Epithelial cell of prostate (primary cell): ENCODE data around the gene ZNG1F.
A peak's percentile ranks its signal among the peaks of the same experiment; 100 is the strongest.
"Not testable (repeated sequence)": the region's sequence is repeated elsewhere in the genome, so short reads cannot be mapped to it uniquely, and the experiment has no call there.

Source experiments
- DNase-seq: peaks from one replicate; pipeline ENCODE4 v3.0.0-alpha.2; 2011; ENCODE audit warnings: low read depth, low spot score
- H3K27ac ChIP-seq: fragments of 450-650 bp; 2 replicates; pipeline ENCODE4 v1.5.1; 2017; ENCODE audit warnings: mild to moderate bottlenecking

Gene ZNG1F

DNA sequence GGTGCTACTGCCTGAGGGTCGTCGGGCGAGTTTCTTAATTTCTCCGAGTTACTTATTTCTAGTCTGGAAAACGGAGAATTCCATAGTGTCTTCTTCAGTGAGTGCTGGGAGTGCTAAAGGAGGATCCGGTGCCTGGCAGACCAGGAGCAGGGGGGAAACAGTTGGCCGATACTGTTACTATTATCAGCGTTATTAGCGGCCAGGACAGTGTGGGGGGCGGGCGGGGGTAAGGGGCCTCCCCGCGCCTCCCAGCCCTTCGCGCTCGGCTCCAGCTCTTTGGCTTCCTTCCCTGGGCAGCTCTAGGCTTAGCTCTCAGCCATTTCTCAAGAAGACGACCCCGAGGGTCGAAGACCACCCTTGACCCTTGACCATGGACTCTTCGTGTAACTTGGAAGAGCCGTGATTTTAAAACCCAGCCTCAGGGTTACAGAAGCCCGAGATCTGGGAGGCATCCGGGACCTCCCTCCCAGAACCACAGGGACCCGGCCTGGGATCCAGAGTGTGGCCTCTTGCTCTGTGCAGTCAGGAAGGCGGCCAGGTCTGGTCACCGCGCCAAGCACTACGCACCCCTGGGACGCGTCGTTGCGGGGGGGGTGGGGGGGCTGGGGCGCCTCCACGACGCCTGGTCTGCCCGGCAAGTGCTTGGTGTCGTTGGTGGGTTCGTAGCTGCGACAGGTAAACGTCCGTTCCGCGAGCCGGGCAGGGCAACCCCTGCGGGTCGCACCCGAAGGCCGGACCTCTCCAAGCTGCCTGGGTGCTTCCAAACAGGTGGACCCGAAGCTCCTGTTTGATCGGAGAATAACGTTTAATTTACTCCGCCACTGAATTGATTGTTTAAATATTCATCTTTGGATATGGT is 64.6 kb downstream of the ZNG1F start:
- not testable (repeated sequence) for H3K27ac ChIP-seq, DNase-seq

DNA sequence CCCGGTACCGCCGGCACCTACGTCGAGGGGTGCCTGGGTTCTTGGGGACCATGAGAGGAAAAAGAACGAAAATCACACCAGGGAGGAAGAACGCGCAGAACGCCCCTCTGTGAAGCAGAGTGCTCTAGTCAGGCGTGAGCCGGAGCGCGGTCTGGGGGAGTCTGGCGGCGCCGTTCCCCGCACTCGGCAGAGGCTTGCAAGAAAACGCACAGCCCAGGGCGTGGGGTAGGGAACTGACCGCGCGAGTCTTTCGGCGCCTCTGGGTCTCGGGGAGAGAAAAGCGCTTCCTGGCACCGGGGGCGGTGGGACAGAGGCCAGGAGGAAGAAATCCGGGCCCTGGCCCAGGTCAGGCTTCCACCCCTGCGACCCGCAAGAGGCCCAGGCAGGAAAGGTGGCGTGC is 65.3 kb downstream of the ZNG1F start:
- H3K27ac ChIP-seq, DNase-seq: not testable (repeated sequence)

- H3K27ac ChIP-seq, DNase-seq: not testable (repeated sequence)
These were observed 65.7 kb downstream of the ZNG1F start for GRCh38 chr9:41123396-41123795.

GRCh38 chr9:41120696-41121095 is 68.4 kb downstream of the ZNG1F start:
- DNase-seq, H3K27ac ChIP-seq: not testable (repeated sequence)

DNA sequence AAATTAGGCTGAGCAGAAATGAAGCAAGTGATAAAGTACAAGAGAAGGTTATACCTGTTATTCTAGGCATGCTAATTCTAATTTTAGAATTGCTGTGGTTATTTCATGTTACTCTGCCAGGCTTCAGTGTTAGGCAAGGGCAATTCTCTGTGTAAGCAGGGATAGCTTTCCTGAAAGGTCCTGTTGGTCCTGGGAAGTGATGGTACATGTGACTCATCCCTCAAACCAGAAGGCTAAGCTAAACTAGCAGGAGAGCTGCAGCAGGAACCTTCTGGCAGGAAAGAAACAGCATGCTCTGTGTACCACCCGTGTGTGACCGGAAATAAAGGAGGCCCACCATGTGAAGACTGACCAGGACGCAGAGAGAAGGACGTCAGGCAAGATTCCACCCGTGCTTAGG is 69.4 kb downstream of the ZNG1F start:
- not testable (repeated sequence) for DNase-seq, H3K27ac ChIP-seq

DNA sequence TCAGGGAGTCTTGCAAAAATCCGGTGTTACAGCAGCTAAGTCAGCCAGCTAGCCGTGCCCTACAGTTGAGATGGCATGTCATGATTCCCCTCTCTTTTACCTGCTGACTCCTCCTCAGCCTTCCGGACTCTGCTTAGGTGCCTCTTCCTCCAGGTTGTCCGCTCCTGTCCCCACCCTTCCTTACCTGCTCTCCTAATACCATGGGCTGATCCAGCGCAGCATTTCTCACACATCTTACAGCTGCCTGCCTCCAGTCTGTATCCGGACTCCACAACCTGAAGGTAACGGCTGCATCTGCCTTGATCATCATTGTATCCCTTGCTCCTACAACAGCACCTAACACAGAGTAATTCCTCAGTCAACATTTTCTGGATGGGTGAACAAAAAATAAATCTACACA is 69.8 kb downstream of the ZNG1F start:
- DNase-seq, H3K27ac ChIP-seq: not testable (repeated sequence)

- not testable (repeated sequence) for DNase-seq, H3K27ac ChIP-seq
These were observed 75.8 kb downstream of the ZNG1F start for GRCh38 chr9:41113348-41113747.

GRCh38 chr9:41111414-41111813 is 77.7 kb downstream of the ZNG1F start:
- H3K27ac ChIP-seq, DNase-seq: not testable (repeated sequence)

- not testable (repeated sequence) for DNase-seq, H3K27ac ChIP-seq
These were observed 78.2 kb downstream of the ZNG1F start for GRCh38 chr9:41110913-41111312.

- not testable (repeated sequence) for DNase-seq
These were observed 79.9 kb downstream of the ZNG1F start for GRCh38 chr9:41109253-41109652.

DNA sequence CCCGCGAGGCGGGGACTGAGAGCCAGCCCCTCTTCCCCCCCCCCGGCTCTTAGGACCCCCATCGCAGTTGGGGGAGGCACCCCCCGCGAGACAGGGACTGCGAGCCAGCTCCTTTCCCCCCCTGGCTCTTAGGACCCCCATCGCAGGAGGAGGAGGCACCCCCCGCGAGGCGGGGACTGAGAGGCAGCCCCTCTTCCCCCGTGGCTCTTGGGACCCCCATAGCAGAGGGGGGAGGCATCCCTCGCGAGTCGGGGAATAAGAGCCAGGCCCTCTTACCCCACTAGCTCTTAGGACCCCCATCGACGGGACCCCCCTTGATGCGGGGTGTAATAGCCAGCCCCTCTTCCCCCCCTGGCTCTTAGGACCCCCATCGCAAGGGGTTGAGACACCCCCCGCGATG is 80.3 kb downstream of the ZNG1F start:
- DNase-seq, H3K27ac ChIP-seq: not testable (repeated sequence)

More at GRCh38 chr9:41109253-41109652, 79.9 kb downstream of the ZNG1F start:
- H3K27ac ChIP-seq: not testable (repeated sequence)

DNA sequence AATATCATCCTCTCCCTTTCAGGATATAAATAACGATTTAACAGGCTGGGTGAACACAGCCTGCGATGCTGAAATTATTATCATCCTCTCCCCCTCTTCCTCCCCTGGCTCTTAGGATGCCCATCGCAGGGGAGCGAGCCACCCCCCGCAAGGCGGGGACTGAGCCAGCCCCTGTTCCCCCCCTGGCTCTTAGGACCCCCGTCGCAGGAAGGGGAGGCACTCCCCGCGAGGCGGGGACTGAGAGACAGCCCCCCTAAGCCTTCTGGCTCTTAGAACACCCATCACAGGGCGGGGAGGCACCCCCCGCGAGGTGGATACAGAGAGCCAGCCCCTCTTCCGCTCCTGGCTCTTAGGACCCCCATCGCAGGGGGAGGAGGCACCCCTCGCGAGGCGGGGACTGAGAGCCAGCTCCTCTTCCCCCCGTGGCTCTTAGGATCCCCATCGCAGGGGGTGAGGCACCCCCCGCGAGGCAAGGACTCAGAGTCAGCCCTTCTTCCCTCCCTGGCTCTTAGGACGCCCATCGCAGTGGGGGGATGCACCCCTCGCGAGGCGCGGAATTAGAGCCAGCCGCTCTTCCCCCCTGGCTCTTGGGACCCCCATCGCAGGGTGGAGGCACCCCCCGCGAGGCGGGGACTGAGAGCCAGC is 82.5 kb downstream of the ZNG1F start:
- not testable (repeated sequence) for H3K27ac ChIP-seq, DNase-seq

DNA sequence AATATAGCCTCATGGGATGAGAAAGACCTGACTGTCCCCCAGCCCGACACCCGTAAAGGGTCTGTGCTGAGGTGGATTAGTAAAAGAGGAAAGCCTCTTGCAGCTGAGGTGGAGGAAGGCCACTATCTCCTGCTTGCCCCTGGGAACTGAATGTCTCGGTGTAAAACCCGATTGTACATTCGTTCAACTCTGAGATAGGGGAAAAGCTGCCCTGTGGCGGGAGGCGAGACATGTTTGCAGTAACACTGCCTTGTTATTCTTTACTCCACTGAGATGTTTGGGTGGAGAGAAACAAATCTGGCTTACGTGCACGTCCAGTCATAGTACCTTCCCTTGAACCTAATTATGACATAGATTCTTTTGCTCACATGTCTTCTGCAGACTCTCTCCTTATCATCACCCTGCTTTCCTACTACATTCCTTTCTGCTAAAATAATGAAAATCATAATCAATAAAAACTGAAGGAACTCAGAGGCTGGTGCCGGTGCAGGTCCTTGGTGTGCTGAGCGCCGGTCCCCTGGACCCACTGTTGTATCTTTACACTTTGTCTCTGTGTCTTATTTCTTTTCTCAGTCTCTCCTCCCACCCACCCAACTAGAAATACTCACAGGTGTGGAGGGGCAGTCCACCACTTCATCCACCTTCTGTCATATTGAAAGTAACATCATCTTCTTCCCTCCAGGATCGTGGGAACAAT is 83.4 kb downstream of the ZNG1F start:
- not testable (repeated sequence) for DNase-seq, H3K27ac ChIP-seq

DNA sequence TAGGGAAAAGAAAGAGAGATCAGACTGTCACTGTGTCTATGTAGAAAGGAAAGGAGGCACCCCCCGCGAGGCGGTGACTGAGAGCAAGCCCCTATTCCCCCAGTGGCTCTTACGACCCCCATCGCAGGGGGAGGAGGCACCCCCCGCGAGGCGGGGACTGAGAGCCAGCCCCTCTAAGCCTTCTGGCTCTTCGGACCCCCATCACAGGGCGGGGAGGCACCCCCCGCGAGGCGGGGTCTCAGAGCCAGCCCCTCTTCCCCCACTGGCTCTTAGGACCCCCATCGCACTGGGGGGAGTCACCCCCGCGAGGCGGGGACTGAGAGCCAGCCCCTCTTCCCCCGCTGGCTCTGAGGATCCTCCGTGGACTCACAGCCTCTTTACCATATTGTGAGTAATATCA is 84.6 kb downstream of the ZNG1F start:
- not testable (repeated sequence) for DNase-seq, H3K27ac ChIP-seq

DNA sequence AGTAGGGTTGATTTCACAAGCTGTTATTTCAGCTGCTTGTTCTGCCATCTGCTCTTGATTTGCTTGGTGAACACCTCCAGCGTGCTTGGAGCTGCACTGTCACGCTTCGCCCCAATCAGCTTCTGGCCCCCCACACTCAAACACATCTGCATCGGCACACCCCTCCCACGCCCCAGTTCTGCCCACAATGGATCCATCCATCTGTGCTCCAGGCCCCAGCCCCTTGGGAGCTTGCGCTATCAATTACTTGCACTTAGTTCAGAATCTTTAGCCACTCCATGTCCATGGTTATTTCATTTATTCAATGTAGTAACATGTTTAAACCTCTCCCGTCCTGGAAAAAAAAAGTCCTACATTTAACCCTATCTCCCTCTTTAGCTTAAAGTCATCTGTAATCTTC is 88.6 kb downstream of the ZNG1F start:
- H3K27ac ChIP-seq, DNase-seq: not testable (repeated sequence)

DNA sequence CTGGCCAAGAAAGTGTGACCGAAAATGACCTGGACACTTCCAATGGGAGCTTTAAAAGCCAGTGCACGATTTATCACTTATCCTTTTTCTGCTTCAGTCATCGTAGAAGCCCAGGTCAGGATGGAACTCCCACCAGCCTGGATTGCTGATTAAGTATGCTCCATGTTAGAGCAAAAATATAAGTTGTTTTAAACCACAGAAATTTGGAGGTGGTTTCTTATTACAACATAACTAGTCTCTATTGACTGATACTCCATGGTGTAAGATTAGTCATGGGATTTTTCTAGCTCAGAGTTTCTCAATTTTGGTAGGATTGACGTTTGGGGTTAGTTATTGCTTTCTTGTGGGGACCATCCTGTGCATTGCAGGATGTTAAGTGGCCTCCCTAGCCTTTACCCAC is 90.4 kb downstream of the ZNG1F start:
- H3K27ac ChIP-seq, DNase-seq: not testable (repeated sequence)

DNA sequence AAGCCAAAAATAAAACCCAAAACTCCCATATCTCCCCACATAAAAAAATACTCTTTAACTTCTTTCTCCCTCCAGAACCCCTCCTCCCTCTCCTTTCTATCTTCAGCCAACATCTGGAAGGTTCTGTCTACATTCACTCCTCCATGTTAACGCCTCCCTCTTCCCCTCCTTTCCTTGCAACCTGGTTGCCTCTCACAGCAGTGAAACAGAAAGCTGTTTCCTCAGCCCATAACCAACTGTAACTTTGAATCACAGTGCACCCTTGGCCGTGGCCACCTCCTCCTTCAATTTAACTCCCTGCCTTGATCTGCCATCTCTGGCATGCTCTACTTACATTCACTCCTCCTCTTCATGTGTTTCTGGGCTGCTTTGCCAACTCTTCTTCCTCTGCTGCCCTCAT is 94.1 kb downstream of the ZNG1F start:
- H3K27ac ChIP-seq, DNase-seq: not testable (repeated sequence)

DNA sequence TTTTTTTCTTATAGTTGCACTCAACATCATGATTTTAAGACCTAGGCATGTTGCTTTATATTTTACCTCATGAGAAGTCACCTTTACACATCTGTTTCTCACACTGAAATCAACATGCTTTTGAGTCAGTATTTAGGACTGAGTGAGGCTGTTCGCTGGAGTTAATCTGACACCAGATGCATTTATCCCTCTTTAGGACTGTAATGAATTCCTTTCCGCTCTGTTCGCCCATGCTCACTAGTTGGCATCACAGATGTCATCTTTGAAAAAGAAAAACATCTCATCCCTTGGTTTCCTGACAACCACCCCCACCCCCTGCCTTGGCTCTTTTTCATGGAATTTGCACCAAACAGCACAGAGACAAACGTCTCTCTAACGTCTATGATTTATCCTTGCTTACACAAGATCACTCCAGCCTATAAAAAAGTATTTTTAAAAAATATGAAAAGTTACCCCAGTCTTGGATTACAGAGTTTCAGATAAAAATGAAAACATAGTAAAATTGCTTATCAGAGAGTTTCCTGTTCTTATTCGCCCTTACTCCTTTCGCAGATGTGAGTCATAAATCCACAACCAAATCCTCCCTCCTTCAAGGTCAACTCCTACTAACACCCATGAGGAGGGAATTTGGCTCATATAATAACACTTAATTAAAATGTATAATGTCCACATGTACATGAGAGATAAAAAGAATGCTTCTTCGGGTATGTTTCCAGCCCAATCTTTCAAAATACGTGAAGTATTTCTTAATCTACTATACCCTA is 94.9 kb downstream of the ZNG1F start:
- H3K27ac ChIP-seq, DNase-seq: not testable (repeated sequence)

DNA sequence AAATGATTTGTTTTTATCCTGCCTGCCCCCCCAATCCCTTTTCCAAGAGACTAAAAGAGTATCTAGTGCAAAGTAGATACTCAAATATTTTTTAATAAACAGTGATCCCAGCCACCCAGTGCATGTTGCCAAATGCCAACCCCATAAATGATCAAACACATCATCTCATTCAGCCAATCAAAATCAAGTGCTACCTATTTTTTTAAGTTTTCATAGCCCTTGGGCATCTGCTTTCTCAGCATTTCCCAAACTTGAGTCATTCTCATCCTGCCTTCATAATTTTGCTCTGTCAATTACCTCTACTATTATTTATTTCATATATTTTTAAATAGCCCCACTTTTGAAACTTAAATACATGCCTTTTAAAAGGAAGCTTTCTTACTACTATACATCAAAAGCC is 98.2 kb downstream of the ZNG1F start:
- peak overlapping the region; percentile 20 for H3K27ac ChIP-seq
- not testable (repeated sequence) for DNase-seq

- peak overlapping the region; percentile 19 for H3K27ac ChIP-seq
- DNase-seq: not testable (repeated sequence)
These were observed 98.7 kb downstream of the ZNG1F start for GRCh38 chr9:41090386-41090785.
